B cell (primary cell): ENCODE measurements around the gene ZNF496. TPM values are rescaled to one million over a fixed set of nuclear protein-coding genes. Genes with fewer than 3 reads are reported as not detected.

Experiments
- ATAC-seq: fragments of 200-7000 bp; cut with Tn5 transposase; one replicate; pipeline ENCODE4 v1.10.0; 2021; ENCODE audit warnings: low read depth, mild to moderate bottlenecking, moderate number of reproducible peaks, moderate library complexity
- CTCF ChIA-PET: fragments of 350-600 bp; sonication (Branson Sonifier 250); formaldehyde crosslinking; loops from one replicate; lab custom pipeline; 2021; ENCODE audit warnings: antibody characterized with exemption, inconsistent platforms; lab: Charles Lee
- POLR2A ChIA-PET: fragments of 350-600 bp; sonication (Branson Sonifier 250); formaldehyde crosslinking; loops from one replicate; lab custom pipeline; 2021; ENCODE audit warnings: antibody characterized with exemption; lab: Charles Lee
- DNase-seq: peaks from one replicate; pipeline ENCODE4 v3.0.0; 2013
- H2AFZ ChIP-seq: 2 replicates; pipeline ENCODE4 v1.6.1; 2012; ENCODE audit warnings: mild to moderate bottlenecking, low read depth, low read length; ENCODE audit not compliant: insufficient read depth, poor library complexity, severe bottlenecking
- H3K27ac ChIP-seq, 2 donors: 1 replicate in 1 of 2; 2 replicates in 1 of 2; pipeline ENCODE4 v1.5.1; 2012 to 2013; ENCODE audit warnings: low read length in 2 of 2, mild to moderate bottlenecking in 2 of 2, moderate library complexity in 1 of 2
- H3K27me3 ChIP-seq, 4 experiments: fragments of 200-600 bp in 1 of 4; sonication (generic) in 1 of 4; replicated peaks in 1 of 4; 1 replicate in 2 of 4; 2 replicates in 2 of 4; pipeline versions ENCODE4 v1.6.1 to v1.7.0; 2013 to 2016; ENCODE audit warnings: low read length in 3 of 4, mild to moderate bottlenecking in 2 of 4, mixed read lengths in 1 of 4, moderate library complexity in 1 of 4; ENCODE audit not compliant: insufficient read depth in 4 of 4, control insufficient read depth in 3 of 4; ENCODE audit errors: control extremely low read depth in 1 of 4
- H3K36me3 ChIP-seq, 2 experiments: replicated peaks in 1 of 2; 1 replicate in 1 of 2; 2 replicates in 1 of 2; pipeline versions ENCODE4 v1.6.1 to v1.7.1; 2013; ENCODE audit warnings: low read length in 1 of 2; ENCODE audit not compliant: insufficient read depth in 2 of 2, control insufficient read depth in 1 of 2; ENCODE audit errors: control extremely low read depth in 1 of 2, extremely low read depth in 1 of 2
- H3K4me1 ChIP-seq, 2 donors: fragments of 200-600 bp in 1 of 2; sonication (generic) in 1 of 2; 1 replicate in 1 of 2; 2 replicates in 1 of 2; pipeline versions ENCODE4 v1.5.1 to v1.6.1; 2013 to 2017; ENCODE audit warnings: low read length in 2 of 2; ENCODE audit not compliant: control insufficient read depth in 2 of 2, insufficient read depth in 2 of 2
- H3K4me2 ChIP-seq: replicated peaks from 2 replicates; pipeline ENCODE3; 2012; ENCODE audit warnings: mild to moderate bottlenecking, low read depth, low read length; ENCODE audit not compliant: poor library complexity, severe bottlenecking
- H3K4me3 ChIP-seq, 5 experiments: fragments of 200-600 bp in 1 of 5; sonication (generic) in 1 of 5; 1 replicate in 3 of 5; 2 replicates in 2 of 5; pipeline versions ENCODE4 v1.5.1 to v1.7.0; 2011 to 2016; ENCODE audit warnings: low read length in 4 of 5, mild to moderate bottlenecking in 4 of 5, low read depth in 2 of 5, control low read depth in 1 of 5, moderate library complexity in 1 of 5; ENCODE audit not compliant: insufficient read depth in 1 of 5; ENCODE audit errors: control extremely low read depth in 1 of 5, extremely low read depth in 1 of 5
- H3K79me2 ChIP-seq: fragments of 200-600 bp; sonication (generic); one replicate; pipeline ENCODE4 v1.6.0; 2016; ENCODE audit warnings: low read length; ENCODE audit not compliant: control insufficient read depth, insufficient read depth
- H3K9ac ChIP-seq: fragments of 200-600 bp; sonication (generic); 2 replicates; pipeline ENCODE4 v1.6.1; 2017; ENCODE audit warnings: mild to moderate bottlenecking, low read length, moderate library complexity
- H3K9me3 ChIP-seq, 3 donors: one replicate each; pipeline versions ENCODE4 v1.6.1 to v1.7.1; 2013; ENCODE audit warnings: low read length in 2 of 3; ENCODE audit not compliant: control insufficient read depth in 2 of 3, insufficient read depth in 1 of 3; ENCODE audit errors: control extremely low read depth in 1 of 3
- H4K20me1 ChIP-seq: 2 replicates; pipeline ENCODE4 v1.6.0; 2012; ENCODE audit warnings: mild to moderate bottlenecking, low read length; ENCODE audit not compliant: insufficient read depth, control insufficient read depth, poor library complexity, severe bottlenecking
- H3K27ac Mint-ChIP-seq: one replicate; pipeline ENCODE4 v1.8.0; 2021; ENCODE audit warnings: mixed read lengths
- H3K27me3 Mint-ChIP-seq: one replicate; pipeline ENCODE4 v1.8.0; 2021; ENCODE audit warnings: mixed read lengths
- H3K4me1 Mint-ChIP-seq: one replicate; pipeline ENCODE4 v1.8.0; 2021; ENCODE audit warnings: mixed read lengths
- H3K4me3 Mint-ChIP-seq: one replicate; pipeline ENCODE4 v1.8.0; 2021; ENCODE audit warnings: mixed read lengths
- H3K9me3 Mint-ChIP-seq: one replicate; pipeline ENCODE4 v1.8.0; 2022; ENCODE audit warnings: mixed read lengths; ENCODE audit not compliant: insufficient read depth
- CTCF ChIP-seq: fragments of 200-600 bp; IDR thresholded peaks from one replicate; pipeline ENCODE4 v1.8.0; 2022; ENCODE audit warnings: antibody characterized with exemption, mild to moderate bottlenecking
- EZH2 ChIP-seq: IDR thresholded peaks from 2 replicates; pipeline ENCODE4 v1.6.1; 2012; ENCODE audit warnings: borderline replicate concordance, low read depth, mild to moderate bottlenecking, moderate library complexity, low read length; ENCODE audit not compliant: insufficient read depth, poor library complexity, severe bottlenecking
- WGBS: methylation state at CpG from one replicate; pipeline ENCODE4 v1.1.5; 2013; ENCODE audit warnings: missing lambda C conversion rate; ENCODE audit not compliant: insufficient coverage; 5-methylcytosine and 5-hydroxymethylcytosine counted together
- intact Hi-C: fragments of 100-400 bp; cut with micrococcal nuclease; formaldehyde crosslinking; loops from one replicate; pipeline ENCODE4 v1.10.0; 2022
- polyA plus RNA-seq: library from polyadenylated mRNA; depleted of rRNA; stranded (reverse); fragments of >200 nt; gene quantifications from 2 replicates; pipeline ENCODE4 v1.2.3, GENCODE V29; 2012
- total RNA-seq, 2 donors: library from RNA; stranded (reverse); fragments of 120-200 nt in 1 of 2; gene quantifications; 1 replicate in 1 of 2; 2 replicates in 1 of 2; pipeline versions ENCODE4 v1.2.3 to v1.2.4, GENCODE V29; 2013 to 2022

Gene ZNF496
- total and polyA plus RNA-seq, 2 donors (not counting 1 experiment from before 2014, with no cell fraction given) = 9.9 to 22.6 TPM

DNA sequence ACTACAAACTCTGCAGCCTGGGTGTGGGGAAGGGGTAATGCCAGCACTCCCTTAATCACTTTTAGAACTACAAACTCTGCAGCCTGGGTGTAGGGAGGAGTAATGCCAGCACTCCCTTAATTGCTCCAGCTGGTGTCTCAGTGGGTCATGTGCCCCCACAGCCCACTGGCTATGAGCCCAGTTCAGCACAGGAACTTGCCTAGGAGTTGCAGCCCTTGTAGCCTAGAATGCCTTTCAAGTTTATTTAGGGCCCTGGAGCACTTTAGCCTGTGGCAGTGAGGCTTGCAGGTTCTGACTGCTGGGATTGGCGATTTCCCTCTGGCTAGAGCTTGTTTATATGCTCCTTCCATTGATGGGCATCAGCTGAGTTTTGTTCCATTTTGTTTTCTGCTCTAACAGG is 58.7 kb downstream of the ZNF496 start:
- CTCF ChIA-PET = no interaction called here
- WGBS = 86% methylated on average over 1 of the region's 1 CpG
- intact Hi-C loops = no loop called here

DNA sequence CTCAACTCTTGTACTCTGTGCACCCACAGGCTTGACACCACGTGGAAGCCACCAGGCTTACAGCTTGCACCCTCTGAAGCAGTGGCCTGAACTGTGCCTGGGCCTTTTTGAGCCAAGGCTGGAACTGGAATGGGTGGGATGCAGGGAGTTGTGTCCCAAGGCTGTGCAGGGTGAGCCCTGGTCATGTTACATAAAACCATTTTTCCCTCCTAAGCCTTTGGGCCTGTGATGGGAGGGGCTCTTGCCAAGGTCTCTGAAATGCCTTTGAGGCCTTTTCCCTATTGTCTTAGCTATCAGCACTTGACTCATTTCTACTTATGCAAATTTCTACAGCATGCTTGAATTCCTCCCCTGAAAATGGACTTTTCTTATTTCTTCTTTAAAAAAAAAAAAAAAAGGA is 61.7 kb downstream of the ZNF496 start:
- H3K9me3 Mint-ChIP-seq = peaks cover 10% of the 10 kb centered on the region
- intact Hi-C loops = no loop called here
- CTCF ChIA-PET = no interaction called here

More for the DNA sequence above, 58.7 kb downstream of the ZNF496 start:
- Mint-ChIP-seq H3K4me3 (no peak overlapping the region), H3K9me3 (peaks cover 10% of the 10 kb centered on the region), H3K27ac (no peak overlapping the region), H3K27me3 (no peaks in the 10 kb centered on the region), H3K4me1 (no peaks in the 10 kb centered on the region)
- Histone ChIP-seq H4K20me1 (no peaks in the 10 kb centered on the region), H3K9me3 (peaks cover 0 to 24% (median 0%) of the 10 kb centered on the region in 3 donors), H2AFZ (no peak overlapping the region), H3K4me2 (no peak overlapping the region), H3K4me3 (no peak overlapping the region), H3K27me3 (no peaks in the 10 kb centered on the region), H3K9ac (no peak overlapping the region), H3K4me1 (no peaks in the 10 kb centered on the region), H3K27ac (no peak overlapping the region), H3K36me3 (no peaks in the 10 kb centered on the region), H3K79me2 (no peaks in the 10 kb centered on the region)
- no peak for DNase-seq
- POLR2A ChIA-PET = no interaction called here
- TF ChIP-seq CTCF (no peak), EZH2 (no peak)
- no peak for ATAC-seq

More for the DNA sequence above, 61.7 kb downstream of the ZNF496 start:
- Mint-ChIP-seq H3K4me1 (no peaks in the 10 kb centered on the region), H3K27ac (no peak overlapping the region), H3K4me3 (no peak overlapping the region), H3K27me3 (peaks cover 6% of the 10 kb centered on the region)
- Histone ChIP-seq H3K9me3 (peaks cover 0 to 22% (median 0%) of the 10 kb centered on the region in 3 donors), H4K20me1 (no peaks in the 10 kb centered on the region), H3K36me3 (no peaks in the 10 kb centered on the region), H3K9ac (no peak overlapping the region), H2AFZ (no peak overlapping the region), H3K27me3 (no peaks in the 10 kb centered on the region), H3K27ac (no peak overlapping the region), H3K4me1 (no peaks in the 10 kb centered on the region), H3K4me2 (no peak overlapping the region), H3K79me2 (no peaks in the 10 kb centered on the region), H3K4me3 (no peak overlapping the region)
- ATAC-seq (no peak), DNase-seq (no peak)
- POLR2A ChIA-PET = no interaction called here
- no CpG with 5 or more reads among the region's 1 CpG for WGBS
- TF ChIP-seq EZH2 (no peak), CTCF (no peak)
